K562 (cell line): ENCODE measurements around the gene NXF1. TPM values are rescaled to one million over a fixed set of nuclear protein-coding genes. Genes with fewer than 3 reads are reported as not detected.

Experiments used
- BCL6 ChIP-seq: fragments of 250-450 bp; sonication (Bioruptor Pico); IDR thresholded peaks from 2 replicates; pipeline ENCODE4 v1.4.0; 2020
- CHD4 ChIP-seq: fragments of 200-600 bp; sonication (generic); IDR thresholded peaks from 3 replicates; pipeline ENCODE4 v1.6.1; 2012; ENCODE audit warnings: low read depth, mild to moderate bottlenecking, mixed read lengths, low read length, inconsistent platforms; ENCODE audit not compliant: insufficient read depth, insufficient replicate concordance, poor library complexity, severe bottlenecking
- HDAC6 ChIP-seq: IDR thresholded peaks from 2 replicates; pipeline ENCODE4 v1.6.1; 2012; ENCODE audit warnings: low read depth, mild to moderate bottlenecking, control low read depth, inconsistent platforms, low read length, moderate library complexity
- HMGN3 ChIP-seq: IDR thresholded peaks from 2 replicates; pipeline ENCODE4 v1.6.1; 2011; ENCODE audit warnings: borderline replicate concordance, low read depth, mild to moderate bottlenecking, mixed read lengths, low read length; ENCODE audit not compliant: insufficient read length; ENCODE audit errors: extremely low read depth
- MEIS2 ChIP-seq: fragments of 450-650 bp; IDR thresholded peaks from 2 replicates; pipeline ENCODE4 v1.6.1; 2014; ENCODE audit warnings: mild to moderate bottlenecking; ENCODE audit not compliant: partially characterized antibody
- MNT ChIP-seq, 2 experiments: fragments of 450-650 bp; conservative IDR thresholded peaks; 2 replicates each; pipeline ENCODE4 v1.6.1; 2017; ENCODE audit warnings: mild to moderate bottlenecking in 2 of 2, moderate library complexity in 2 of 2
- NCOR1 ChIP-seq: fragments of 450-650 bp; IDR thresholded peaks from 2 replicates; pipeline ENCODE4 v1.6.1; 2016; ENCODE audit warnings: mild to moderate bottlenecking, moderate library complexity
- NR1H2 ChIP-seq: sonication (generic); formaldehyde crosslinking; IDR thresholded peaks from 2 replicates; pipeline ENCODE4 v1.4.0; 2020; ENCODE audit warnings: mild to moderate bottlenecking, missing genetic modification reagents
- RBM39 ChIP-seq: fragments of 200-400 bp; formaldehyde crosslinking; optimal IDR thresholded peaks from 2 replicates; pipeline ENCODE3; 2018; ENCODE audit warnings: low read depth, low read length
- RCOR1 ChIP-seq, 2 experiments: IDR thresholded peaks; 2 replicates each; pipeline ENCODE4 v1.6.1; 2012; ENCODE audit warnings: low read depth in 2 of 2, low read length in 2 of 2, borderline replicate concordance in 1 of 2, improper control_type of control experiment in 1 of 2
- TAF1 ChIP-seq: IDR thresholded peaks from 2 replicates; pipeline ENCODE4 v1.6.1; 2011; ENCODE audit warnings: mild to moderate bottlenecking, low read length, moderate library complexity; ENCODE audit not compliant: insufficient read depth, control insufficient read depth, severe bottlenecking; ENCODE audit errors: extremely low read depth
- TBL1XR1 ChIP-seq, 2 experiments: IDR thresholded peaks; 2 replicates each; pipeline ENCODE4 v1.6.1; 2012; ENCODE audit warnings: improper control_type of control experiment in 2 of 2, low read length in 2 of 2, mild to moderate bottlenecking in 1 of 2
- TFE3 ChIP-seq: fragments of 450-650 bp; formaldehyde crosslinking; IDR thresholded peaks from 2 replicates; pipeline ENCODE4 v1.4.0; 2020; ENCODE audit warnings: mild to moderate bottlenecking, mixed read lengths
- VEZF1 ChIP-seq: fragments of 200-800 bp; sonication (Bioruptor generic); IDR thresholded peaks from 2 replicates; pipeline ENCODE4 v1.6.1; 2017; ENCODE audit warnings: missing genetic modification characterization, missing compliant biosample characterization
- XRCC4 ChIP-seq: IDR thresholded peaks from one replicate; pipeline ENCODE4 v1.6.1; 2011; ENCODE audit not compliant: insufficient read depth, insufficient read length; ENCODE audit errors: extremely low read depth
- ZBTB8A ChIP-seq: fragments of 450-650 bp; IDR thresholded peaks from 2 replicates; pipeline ENCODE4 v1.6.1; 2018; ENCODE audit warnings: mild to moderate bottlenecking, moderate library complexity; ENCODE audit not compliant: partially characterized antibody
- ZNF24 ChIP-seq: fragments of 450-650 bp; IDR thresholded peaks from 2 replicates; pipeline ENCODE4 v1.6.1; 2016
- ZNF277 ChIP-seq: fragments of 250-450 bp; sonication (Bioruptor Pico); IDR thresholded peaks from 2 replicates; pipeline ENCODE4 v1.8.0; 2022; ENCODE audit warnings: inconsistent platforms, mild to moderate bottlenecking, moderate library complexity, borderline replicate concordance
- ZNF347 ChIP-seq: fragments of 450-650 bp; formaldehyde crosslinking; IDR thresholded peaks from 2 replicates; pipeline ENCODE4 v1.4.0; 2020; ENCODE audit warnings: low read depth, mild to moderate bottlenecking, moderate library complexity
- ZNF507 ChIP-seq: conservative IDR thresholded peaks from 2 replicates; pipeline ENCODE4 v1.6.1; 2017; ENCODE audit warnings: missing genetic modification characterization, missing compliant biosample characterization
- ZNF695 ChIP-seq: fragments of 450-650 bp; formaldehyde crosslinking; IDR thresholded peaks from 2 replicates; pipeline ENCODE4 v1.4.0; 2020; ENCODE audit warnings: mild to moderate bottlenecking, moderate library complexity
- ZNF77 ChIP-seq: fragments of 250-450 bp; sonication (Bioruptor Pico); IDR thresholded peaks from 2 replicates; pipeline ENCODE4 v1.5.0; 2020
- polyA plus RNA-seq, 8 experiments: library from polyadenylated mRNA; depleted of rRNA in 4 of 8; stranded (reverse) in 5 of 8; unstranded in 3 of 8; fragments of >200 nt; fragmentation: Nextera tagmentation in 2 of 8; fragmentation: Illumina TruSeq in 1 of 8; extraction: Ambion mirVana in 2 of 8; extraction: Trizol in 1 of 8; gene quantifications; 2 replicates each; pipeline versions ENCODE4 v1.2.1 to v1.2.3, GENCODE V29; 2011 to 2014; ENCODE audit warnings: inconsistent platforms in 1 of 8, missing spikeins in 1 of 8
- total RNA-seq, 7 experiments: library from RNA; depleted of rRNA in 6 of 7; stranded (reverse); fragments of >200 nt in 6 of 7; fragmentation: Illumina TruSeq in 2 of 7; extraction: Trizol in 2 of 7; gene quantifications; 2 replicates each; pipeline versions ENCODE4 v1.2.1 to v1.2.3, GENCODE V29; 2011 to 2021; ENCODE audit warnings: low replicate concordance in 1 of 7

Gene NXF1
- total and polyA plus RNA-seq, 9 of the 15 experiments (the other 6 are each of a cell fraction or from before 2014, with no cell fraction given): 18.1 to 98.3 (median 35.8) TPM

GRCh38 chr11:62805076-62805892, at the start of gene NXF1 (continued):
- TF ChIP-seq XRCC4 (no peak), TAF1 (peak; percentile 99), CHD4 (no peak), NCOR1 (peak; percentile 59), MEIS2 (peak; percentile 87), BCL6 (CRISPR knock-in tag) (no peak), ZNF277 (CRISPR knock-in tag) (no peak), ZNF507 (tag) (no peak), VEZF1 (CRISPR knock-in tag) (peak; percentile 60), ZNF695 (CRISPR knock-in tag) (no peak), ZNF24 (peak; percentile 39; the same call in 1 of the 2 replicates), HMGN3 (peak; percentile 93), ZBTB8A (no peak), NR1H2 (CRISPR knock-in tag) (peak; percentile 98), RCOR1 (IDR thresholded peaks at IDR 0.05; ENCODE audit: borderline replicate concordance in 1 of 2, low read depth in 2 of 2, low read length in 2 of 2) (no peak), ZNF347 (no peak), ZNF77 (CRISPR knock-in tag) (no peak), MNT (conservative IDR thresholded peaks at IDR 0.05) (peak; percentile 72 to 87), TBL1XR1 (IDR thresholded peaks at IDR 0.05; ENCODE audit: low read length in 2 of 2) (peak; percentile 53 to 80; a peak in 2 of 4 replicates), TFE3 (CRISPR knock-in tag) (no peak; the same call in 1 of the 2 replicates), HDAC6 (peak; percentile 94), RBM39 (no peak)
